Activated CD8-positive, alpha-beta memory T cell treated with anti-CD3 and anti-CD28 coated beads, Interleukin-2, amount 50 U/mL, for 48 hours (primary cell): ENCODE measurements around the gene ASB6.
A peak's percentile ranks its signal among the peaks of the same experiment; 100 is the strongest.

Experiments used
- DNase-seq: peaks from one replicate; pipeline ENCODE4 v3.0.0-alpha.2; 2020

Gene ASB6

GRCh38 chr9:129641750-129642585 is at the start of gene ASB6:
TSS of gene ASB6 (minus strand) at chr9:129642151. CDS start at chr9:129641999, 152 bp downstream.
- DNase-seq = peak; percentile 100

GRCh38 chr9:129688285-129689043 is 46.5 kb upstream of the ASB6 start:
- no peak for DNase-seq

- DNase-seq = no peak
These were observed 45.4 kb upstream of the ASB6 start for GRCh38 chr9:129687391-129687790.

GRCh38 chr9:129686736-129687135 is 44.8 kb upstream of the ASB6 start:
- DNase-seq = no peak

- DNase-seq = no peak
These were observed 43.9 kb upstream of the ASB6 start for GRCh38 chr9:129685933-129686259.

GRCh38 chr9:129685220-129685932 is 43.4 kb upstream of the ASB6 start:
- DNase-seq = no peak

- DNase-seq = no peak
These were observed 40.4 kb upstream of the ASB6 start for GRCh38 chr9:129682381-129682780.

GRCh38 chr9:129681924-129682323 is 40.0 kb upstream of the ASB6 start:
- DNase-seq = no peak

GRCh38 chr9:129679537-129679936 is 37.6 kb upstream of the ASB6 start:
- no peak for DNase-seq

- no peak for DNase-seq
These were observed 36.9 kb upstream of the ASB6 start for GRCh38 chr9:129678844-129679243.

GRCh38 chr9:129677456-129677855 is 35.5 kb upstream of the ASB6 start:
- DNase-seq = no peak

GRCh38 chr9:129676975-129677374 is 35.0 kb upstream of the ASB6 start:
- DNase-seq = no peak

GRCh38 chr9:129676287-129676686 is 34.3 kb upstream of the ASB6 start:
- DNase-seq = no peak

GRCh38 chr9:129675620-129676019 is 33.7 kb upstream of the ASB6 start:
- no peak for DNase-seq

- no peak for DNase-seq
These were observed 32.3 kb upstream of the ASB6 start for GRCh38 chr9:129674229-129674628.

GRCh38 chr9:129673602-129674001 is 31.7 kb upstream of the ASB6 start:
- no peak for DNase-seq

GRCh38 chr9:129672702-129673101 is 30.8 kb upstream of the ASB6 start:
- DNase-seq = no peak

GRCh38 chr9:129671519-129671918 is 29.6 kb upstream of the ASB6 start:
- DNase-seq = no peak

GRCh38 chr9:129671065-129671464 is 29.1 kb upstream of the ASB6 start:
- no peak for DNase-seq

- DNase-seq = no peak
These were observed 28.0 kb upstream of the ASB6 start for GRCh38 chr9:129669946-129670345.

- no peak for DNase-seq
These were observed 27.3 kb upstream of the ASB6 start for GRCh38 chr9:129669141-129669718.

GRCh38 chr9:129667850-129668249 is 25.9 kb upstream of the ASB6 start:
- no peak for DNase-seq

- DNase-seq = no peak
These were observed 25.4 kb upstream of the ASB6 start for GRCh38 chr9:129667378-129667777.
